Ovary (tissue), 9 donors: ENCODE data around the gene MTCH1. TPM values are rescaled to one million over a fixed set of nuclear protein-coding genes. Genes with fewer than 3 reads are reported as not detected.

Source experiments
- DNase-seq, 5 donors: peaks; one replicate each; pipeline ENCODE4 v3.0.0-alpha.2; 2019 to 2020
- H3K27ac ChIP-seq, 2 donors: fragments of 200-600 bp; one replicate each; pipeline versions ENCODE4 v1.5.1 to v1.8.0; 2019 to 2022
- H3K27me3 ChIP-seq: fragments of 200-600 bp; one replicate; pipeline ENCODE4 v1.8.0; 2022
- H3K36me3 ChIP-seq: fragments of 200-600 bp; sonication (generic); one replicate; pipeline ENCODE4 v1.5.1; 2019
- H3K4me1 ChIP-seq: one replicate; pipeline ENCODE4 v1.8.1; 2013; ENCODE audit warnings: mild to moderate bottlenecking, moderate library complexity; ENCODE audit not compliant: insufficient read depth
- H3K4me3 ChIP-seq: fragments of 200-600 bp; sonication (generic); one replicate; pipeline ENCODE4 v1.5.1; 2017
- H3K9me3 ChIP-seq, 2 donors: fragments of 200-600 bp in 1 of 2; sonication (generic) in 1 of 2; one replicate each; pipeline versions ENCODE4 v1.5.1 to v1.8.1; 2013 to 2019; ENCODE audit warnings: mild to moderate bottlenecking in 1 of 2, moderate library complexity in 1 of 2
- CTCF ChIP-seq, 3 donors: fragments of 450-650 bp in 2 of 3; fragments of 200-600 bp in 1 of 3; IDR thresholded peaks; one replicate each; pipeline versions ENCODE4 v1.5.1 to v1.8.0; 2016 to 2022; ENCODE audit warnings: antibody characterized with exemption in 3 of 3, mild to moderate bottlenecking in 1 of 3
- EP300 ChIP-seq: sonication (generic); formaldehyde crosslinking; IDR thresholded peaks from one replicate; pipeline ENCODE4 v1.6.1; 2017; ENCODE audit warnings: antibody characterized with exemption
- POLR2A ChIP-seq: fragments of 450-650 bp; IDR thresholded peaks from one replicate; pipeline ENCODE4 v1.6.1; 2017; ENCODE audit warnings: antibody characterized with exemption, mild to moderate bottlenecking, moderate library complexity
- WGBS, 3 donors: extraction: QIAGEN DNeasy Blood & Tissue Kit in 1 of 3; methylation state at CpG; one replicate each; pipeline versions ENCODE4 v1.1.5 to v1.1.7; 2013 to 2017; 5-methylcytosine and 5-hydroxymethylcytosine counted together
- intact Hi-C, 4 donors: fragments of 100-400 bp; cut with DNase I; formaldehyde crosslinking; loops; one replicate each; pipeline versions ENCODE4 v1.11.0 to v1.15.1; 2022 to 2023
- polyA plus RNA-seq, 2 donors: library from polyadenylated mRNA; stranded (reverse); fragments of 200-250 nt in 1 of 2; fragments of 350-450 nt in 1 of 2; fragmentation: Illumina TruSeq in 1 of 2; extraction: RNeasy Lipid Tissue Mini Kit (QIAGEN cat#74804) in 1 of 2; gene quantifications; one replicate each; pipeline ENCODE4 v1.2.3, GENCODE V29; 2013 to 2014
- total RNA-seq, 7 donors: library from RNA; depleted of rRNA in 2 of 7; stranded (reverse); fragments of >200 nt in 2 of 7; fragmentation: NEBNext Ultra II Directional in 3 of 7; extraction: Animal tissue kit (Norgen Biotek cat#: 25700) in 3 of 7; gene quantifications; one replicate each; pipeline versions ENCODE4 v1.1.0 to v1.2.4, GENCODE V29; 2016 to 2023
- donor health status: DM: no; HTN: no; CAD: no; lungs with moderate emphysema.
- donor health status: DM: no; HTN: no; CAD: no.
- donor health status: Bipolar disorder and iron deficiency.
- donor health status: DM: yes; HTN: yes; CAD: no.
- donor health status: DM: no; HTN: no; CAD: no.
- donor health status: DM: yes; HTN: yes; CAD: no.

The MTCH1 gene
- total and polyA plus RNA-seq, 9 donors = 114 to 223 (median 180) TPM

- Histone ChIP-seq H3K27me3 (no peaks in the 10 kb centered on the region), H3K9me3 (no peaks in the 10 kb centered on the region), H3K27ac (no peak overlapping the region), H3K4me3 (no peak overlapping the region), H3K4me1 (peaks cover 1% of the 10 kb centered on the region), H3K36me3 (no peaks in the 10 kb centered on the region)
- 75 to 84% (median 82%) methylated on average over 17 of the region's 17 CpGs for WGBS, 3 donors
- no peak for TF ChIP-seq CTCF (IDR thresholded peaks at IDR 0.05)
- no peak for TF ChIP-seq POLR2A
- no peak for TF ChIP-seq EP300
- DNase-seq = no peak
- intact Hi-C loops = loop anchor here in 1 of 4 donors (5.0 kb wide), 1 partner anchor 84 kb away; the partner anchor contains the start of gene C6orf89
Observed at GRCh38 chr6:36970892-36971842, 14.8 kb downstream of the MTCH1 start.

- TF ChIP-seq CTCF (IDR thresholded peaks at IDR 0.05) (no peak), EP300 (no peak), POLR2A (no peak)
- H3K9me3 ChIP-seq = no peaks in the 10 kb centered on the region
- intact Hi-C loops = loop anchor here in 1 of 4 donors (5.0 kb wide), 1 partner anchor 83 kb away; the partner anchor contains the start of gene C6orf89
- H3K4me3 ChIP-seq = no peak overlapping the region
- no peaks in the 10 kb centered on the region for H3K36me3 ChIP-seq
- peaks cover 1% of the 10 kb centered on the region for H3K4me1 ChIP-seq
- DNase-seq = no peak
- no peak overlapping the region for H3K27ac ChIP-seq
- H3K27me3 ChIP-seq = no peaks in the 10 kb centered on the region
- 84 to 89% (median 86%) methylated on average over 17 of the region's 17 CpGs for WGBS, 3 donors
Observed at GRCh38 chr6:36969988-36970891, 15.8 kb downstream of the MTCH1 start.

GRCh38 chr6:36969240-36969691 is 16.7 kb downstream of the MTCH1 start:
- Histone ChIP-seq H3K4me1 (peaks cover 1% of the 10 kb centered on the region), H3K9me3 (no peaks in the 10 kb centered on the region), H3K4me3 (no peak overlapping the region), H3K36me3 (no peaks in the 10 kb centered on the region), H3K27me3 (no peaks in the 10 kb centered on the region), H3K27ac (no peak overlapping the region)
- DNase-seq = no peak
- WGBS, 3 donors = 81 to 85% (median 81%) methylated on average over 14 of the region's 14 CpGs
- intact Hi-C loops = no loop called here
- TF ChIP-seq CTCF (IDR thresholded peaks at IDR 0.05) (no peak), POLR2A (no peak), EP300 (no peak)

GRCh38 chr6:36968266-36968977 is 17.6 kb downstream of the MTCH1 start:
- Histone ChIP-seq H3K27me3 (no peaks in the 10 kb centered on the region), H3K9me3 (no peaks in the 10 kb centered on the region), H3K4me3 (no peak overlapping the region), H3K4me1 (peaks cover 1% of the 10 kb centered on the region), H3K36me3 (no peaks in the 10 kb centered on the region), H3K27ac (no peak overlapping the region)
- TF ChIP-seq CTCF (IDR thresholded peaks at IDR 0.05) (no peak), POLR2A (no peak), EP300 (no peak)
- WGBS, 3 donors = 76 to 83% (median 76%) methylated on average over 16 of the region's 16 CpGs
- intact Hi-C loops = no loop called here
- peak in 3 of 5 donors; percentile 52 to 75 (median 68) for DNase-seq
